ENCODE measurements around the gene CYBA. TPM values are rescaled to one million over a fixed set of nuclear protein-coding genes. Genes with fewer than 3 reads are reported as not detected.

Gene CYBA
- total and polyA plus RNA-seq, 2 of the 13 experiments (the other 11 are each of a cell fraction or from before 2014, with no cell fraction given) = 196 to 250 TPM

DNA sequence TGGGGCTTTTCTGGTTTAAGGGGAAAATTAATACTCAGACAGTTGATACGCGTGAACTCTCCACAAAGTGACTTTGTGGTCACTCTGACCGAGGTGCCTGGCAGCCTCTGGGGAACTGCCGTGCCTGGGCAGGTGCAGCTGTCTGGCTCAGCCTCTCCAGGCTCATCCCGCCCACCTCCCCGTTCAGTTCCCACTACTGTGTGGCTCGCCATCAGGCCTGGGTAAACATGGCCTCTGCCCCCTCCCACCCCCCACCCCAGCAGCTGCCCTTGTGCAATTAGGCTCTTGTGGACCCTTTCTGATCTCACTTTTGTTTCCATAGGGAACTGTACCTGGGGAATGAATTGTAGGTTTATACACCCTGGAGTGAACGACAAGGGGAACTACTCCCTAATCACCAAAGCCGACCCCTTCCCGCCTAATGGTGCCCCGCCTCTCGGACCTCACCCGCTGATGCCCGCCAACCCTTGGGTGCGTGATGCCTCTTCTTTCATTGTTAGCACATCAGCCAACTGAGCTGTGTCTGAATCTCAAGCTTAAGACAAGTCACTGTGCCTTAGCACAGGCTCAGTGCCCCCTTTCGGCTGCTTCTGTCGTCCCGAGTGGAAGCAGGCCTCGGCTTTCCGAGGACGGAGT is 52.9 kb downstream of the CYBA start:
- WGBS (ENCODE audit: low lambda C conversion rate) = 37% methylated on average over 21 of the region's 21 CpGs
- Histone ChIP-seq H3K79me2 (ENCODE audit: insufficient read depth, low read length) (peaks cover 10% of the 10 kb centered on the region), H2AFZ (ENCODE audit: low read length) (no peak overlapping the region), H3K36me3 (replicated peaks in 1 of 2; ENCODE audit: control insufficient read depth in 1 of 2, insufficient read depth in 2 of 2, low read length in 2 of 2) (peaks cover 33 to 56% of the 10 kb centered on the region in 2 experiments), H3K4me2 (ENCODE audit: low read depth, low read length) (peak overlapping the region; percentile 66), H4K20me1 (ENCODE audit: insufficient read depth, low read length) (peaks cover 3% of the 10 kb centered on the region), H3K9me3 (ENCODE audit: low read length) (no peaks in the 10 kb centered on the region), H3K4me3 (replicated peaks in 1 of 3; ENCODE audit: insufficient read depth in 1 of 3, low read depth in 2 of 3, low read length in 3 of 3) (peak overlapping the region in 1 of 3 experiments; percentile 44; a peak in 3 of 6 replicates), H3K27ac (ENCODE audit: extremely low read length, insufficient read depth, low read length) (peak overlapping the region; percentile 71), H3K9ac (ENCODE audit: insufficient read depth, low read depth, low read length) (peak overlapping the region; percentile 33), H3K4me1 (ENCODE audit: insufficient read depth, low read length) (peaks cover 43% of the 10 kb centered on the region), H3K27me3 (ENCODE audit: control insufficient read depth in 1 of 2, insufficient read depth in 2 of 2, low read length in 2 of 2) (no peaks in the 10 kb centered on the region)
- intact Hi-C loops (cut with micrococcal nuclease; ENCODE audit: unreplicated experiment) = loop anchor here (5.0 kb wide), 1 partner anchor 54 kb away; the partner anchor contains the start of gene CYBA
- peak; percentile 95 for ATAC-seq
- in situ Hi-C loops (cut with HindIII; ENCODE audit: extremely low pct_ligation_motif_present, low pct_unique_long_range_greater_than_20kb) = no loop called here
- DNase-seq (ENCODE audit: low spot score) = peak; percentile 81
- BruUV-seq (replicated peaks) = no TSS peak
- CTCF ChIA-PET (ENCODE audit: low intra/inter-chr PET ratio, low total read pairs) = no interaction called here
- peak; percentile 84 for FAIRE-seq
- POLR2A ChIA-PET = interaction anchor here (0.7 to 1.8 kb wide), 5 partner anchors 20 to 110 kb away, joined by 3 to 4 read pairs (median 3); partner anchors contain the start of gene ZC3H18
- TF ChIP-seq ZNF256 (CRISPR knock-in tag; conservative IDR thresholded peaks at IDR 0.05) (no peak), HOXD1 (CRISPR knock-in tag; IDR thresholded peaks at IDR 0.05) (no peak), MAFF (IDR thresholded peaks at IDR 0.05; ENCODE audit: low read depth, low read length) (no peak), CEBPG (CRISPR knock-in tag; IDR thresholded peaks at IDR 0.05) (peak; percentile 72), ZZZ3 (CRISPR knock-in tag; IDR thresholded peaks at IDR 0.05; ENCODE audit: borderline replicate concordance) (0 out of 2 replicates have a peak, but pooled peaks have one; percentile 38), SP4 (CRISPR knock-in tag; IDR thresholded peaks at IDR 0.05) (no peak), NR2F1 (CRISPR knock-in tag; IDR thresholded peaks at IDR 0.05) (peak in 1 of 2 experiments; percentile 84; a peak in 2 of 4 replicates), CHD4 (IDR thresholded peaks at IDR 0.05; ENCODE audit: borderline replicate concordance, low read length) (peak; percentile 45; the same call in 1 of the 2 replicates), ZNF468 (CRISPR knock-in tag; IDR thresholded peaks at IDR 0.05) (no peak), MZF1 (CRISPR knock-in tag; IDR thresholded peaks at IDR 0.05; ENCODE audit: borderline replicate concordance) (no peak), TBP (CRISPR knock-in tag; IDR thresholded peaks at IDR 0.05) (no peak), GATAD1 (CRISPR knock-in tag; IDR thresholded peaks at IDR 0.05) (no peak), ZNF30 (CRISPR knock-in tag; IDR thresholded peaks at IDR 0.05) (no peak), SRSF9 (IDR thresholded peaks at IDR 0.05; ENCODE audit: borderline replicate concordance, insufficient read depth, low read depth, low read length, poor library complexity, severe bottlenecking) (no peak)
- TF ChIP-seq, protein P1, sequence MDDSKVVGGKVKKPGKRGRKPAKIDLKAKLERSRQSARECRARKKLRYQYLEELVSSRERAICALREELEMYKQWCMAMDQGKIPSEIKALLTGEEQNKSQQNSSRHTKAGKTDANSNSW (CRISPR knock-in tag; IDR thresholded peaks at IDR 0.05; ENCODE audit: borderline replicate concordance) = no peak
- TF ChIP-seq, protein P2, sequence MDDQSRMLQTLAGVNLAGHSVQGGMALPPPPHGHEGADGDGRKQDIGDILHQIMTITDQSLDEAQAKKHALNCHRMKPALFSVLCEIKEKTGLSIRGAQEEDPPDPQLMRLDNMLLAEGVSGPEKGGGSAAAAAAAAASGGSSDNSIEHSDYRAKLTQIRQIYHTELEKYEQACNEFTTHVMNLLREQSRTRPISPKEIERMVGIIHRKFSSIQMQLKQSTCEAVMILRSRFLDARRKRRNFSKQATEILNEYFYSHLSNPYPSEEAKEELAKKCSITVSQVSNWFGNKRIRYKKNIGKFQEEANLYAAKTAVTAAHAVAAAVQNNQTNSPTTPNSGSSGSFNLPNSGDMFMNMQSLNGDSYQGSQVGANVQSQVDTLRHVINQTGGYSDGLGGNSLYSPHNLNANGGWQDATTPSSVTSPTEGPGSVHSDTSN (CRISPR knock-in tag; IDR thresholded peaks at IDR 0.05; ENCODE audit: borderline replicate concordance) = no peak
- TF ChIP-seq, protein P3, sequence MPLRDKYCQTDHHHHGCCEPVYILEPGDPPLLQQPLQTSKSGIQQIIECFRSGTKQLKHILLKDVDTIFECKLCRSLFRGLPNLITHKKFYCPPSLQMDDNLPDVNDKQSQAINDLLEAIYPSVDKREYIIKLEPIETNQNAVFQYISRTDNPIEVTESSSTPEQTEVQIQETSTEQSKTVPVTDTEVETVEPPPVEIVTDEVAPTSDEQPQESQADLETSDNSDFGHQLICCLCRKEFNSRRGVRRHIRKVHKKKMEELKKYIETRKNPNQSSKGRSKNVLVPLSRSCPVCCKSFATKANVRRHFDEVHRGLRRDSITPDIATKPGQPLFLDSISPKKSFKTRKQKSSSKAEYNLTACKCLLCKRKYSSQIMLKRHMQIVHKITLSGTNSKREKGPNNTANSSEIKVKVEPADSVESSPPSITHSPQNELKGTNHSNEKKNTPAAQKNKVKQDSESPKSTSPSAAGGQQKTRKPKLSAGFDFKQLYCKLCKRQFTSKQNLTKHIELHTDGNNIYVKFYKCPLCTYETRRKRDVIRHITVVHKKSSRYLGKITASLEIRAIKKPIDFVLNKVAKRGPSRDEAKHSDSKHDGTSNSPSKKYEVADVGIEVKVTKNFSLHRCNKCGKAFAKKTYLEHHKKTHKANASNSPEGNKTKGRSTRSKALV (CRISPR knock-in tag; IDR thresholded peaks at IDR 0.05) = no peak
- TF ChIP-seq, protein P4, sequence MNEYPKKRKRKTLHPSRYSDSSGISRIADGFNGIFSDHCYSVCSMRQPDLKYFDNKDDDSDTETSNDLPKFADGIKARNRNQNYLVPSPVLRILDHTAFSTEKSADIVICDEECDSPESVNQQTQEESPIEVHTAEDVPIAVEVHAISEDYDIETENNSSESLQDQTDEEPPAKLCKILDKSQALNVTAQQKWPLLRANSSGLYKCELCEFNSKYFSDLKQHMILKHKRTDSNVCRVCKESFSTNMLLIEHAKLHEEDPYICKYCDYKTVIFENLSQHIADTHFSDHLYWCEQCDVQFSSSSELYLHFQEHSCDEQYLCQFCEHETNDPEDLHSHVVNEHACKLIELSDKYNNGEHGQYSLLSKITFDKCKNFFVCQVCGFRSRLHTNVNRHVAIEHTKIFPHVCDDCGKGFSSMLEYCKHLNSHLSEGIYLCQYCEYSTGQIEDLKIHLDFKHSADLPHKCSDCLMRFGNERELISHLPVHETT (CRISPR knock-in tag; conservative IDR thresholded peaks at IDR 0.05) = no peak
